Ishikawa (cell line): ENCODE data around the gene SPTSSA.

Experiments used
- CEBPB ChIP-seq: IDR thresholded peaks from 2 replicates; pipeline ENCODE4 v1.6.1; 2012
- CREB1 ChIP-seq: IDR thresholded peaks from 2 replicates; pipeline ENCODE4 v1.6.1; 2012; ENCODE audit warnings: low read depth
- EGR1 ChIP-seq: IDR thresholded peaks from 2 replicates; pipeline ENCODE4 v1.6.1; 2012
- EP300 ChIP-seq: IDR thresholded peaks from 2 replicates; pipeline ENCODE4 v1.6.1; 2012; ENCODE audit warnings: borderline replicate concordance
- FOXM1 ChIP-seq: IDR thresholded peaks from 2 replicates; pipeline ENCODE4 v1.6.1; 2012; ENCODE audit warnings: low read depth, borderline replicate concordance
- MAX ChIP-seq: IDR thresholded peaks from 2 replicates; pipeline ENCODE4 v1.6.1; 2012
- NFIC ChIP-seq: IDR thresholded peaks from 2 replicates; pipeline ENCODE4 v1.6.1; 2012
- RAD21 ChIP-seq: IDR thresholded peaks from 2 replicates; pipeline ENCODE4 v1.6.1; 2012; ENCODE audit warnings: low read depth
- REST ChIP-seq: IDR thresholded peaks from 2 replicates; pipeline ENCODE4 v1.6.1; 2012; ENCODE audit warnings: low read depth, mild to moderate bottlenecking
- TAF1 ChIP-seq: IDR thresholded peaks from 2 replicates; pipeline ENCODE4 v1.6.1; 2012; ENCODE audit warnings: low read depth, mild to moderate bottlenecking
- TCF12 ChIP-seq: IDR thresholded peaks from 2 replicates; pipeline ENCODE4 v1.6.1; 2012; ENCODE audit warnings: low read depth
- TEAD4 ChIP-seq: IDR thresholded peaks from 2 replicates; pipeline ENCODE4 v1.6.1; 2012
- USF1 ChIP-seq: IDR thresholded peaks from 2 replicates; pipeline ENCODE4 v1.6.1; 2012
- YY1 ChIP-seq: IDR thresholded peaks from 2 replicates; pipeline ENCODE4 v1.6.1; 2012; ENCODE audit warnings: low read depth
- ZBTB7A ChIP-seq: IDR thresholded peaks from 2 replicates; pipeline ENCODE4 v1.6.1; 2012; ENCODE audit warnings: low read depth

Gene SPTSSA

DNA sequence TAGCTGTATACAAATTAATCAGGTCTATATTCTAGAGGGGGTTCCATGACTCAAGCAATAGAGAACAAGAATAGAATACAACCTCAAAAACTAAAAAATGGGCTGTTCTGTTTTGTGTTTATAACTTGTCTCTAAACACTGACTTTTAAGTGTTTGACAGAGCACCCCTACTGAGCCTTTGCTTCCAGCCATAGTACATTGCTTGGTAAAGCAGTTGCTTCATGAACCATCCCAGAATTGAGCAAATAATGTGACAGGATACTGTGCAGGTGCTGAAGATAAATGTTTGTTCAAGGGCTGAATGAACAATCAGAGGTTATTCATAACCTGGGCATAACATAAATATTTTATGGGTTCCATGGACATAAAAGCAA lies 11.5 kb downstream of the SPTSSA start:
- TF ChIP-seq YY1 = no peak
- TF ChIP-seq RAD21 = no peak
- TF ChIP-seq TAF1 = no peak
- no peak for TF ChIP-seq FOXM1
- TF ChIP-seq CEBPB = no peak
- TF ChIP-seq EP300 = no peak
- TF ChIP-seq CREB1 = no peak
- no peak for TF ChIP-seq ZBTB7A
- TF ChIP-seq REST = no peak
- TF ChIP-seq MAX = no peak
- TF ChIP-seq TCF12 = no peak
- no peak for TF ChIP-seq EGR1
- no peak for TF ChIP-seq NFIC
- TF ChIP-seq USF1 = no peak
- TF ChIP-seq TEAD4 = no peak

- TF ChIP-seq TCF12 = no peak
- TF ChIP-seq EGR1 = no peak
- TF ChIP-seq ZBTB7A = no peak
- no peak for TF ChIP-seq RAD21
- TF ChIP-seq EP300 = no peak
- no peak for TF ChIP-seq USF1
- TF ChIP-seq MAX = no peak
- TF ChIP-seq REST = no peak
- no peak for TF ChIP-seq TEAD4
- TF ChIP-seq CREB1 = no peak
- no peak for TF ChIP-seq CEBPB
- TF ChIP-seq YY1 = no peak
These were observed 12.1 kb downstream of the SPTSSA start for GRCh38 chr14:34449819-34450541.

DNA sequence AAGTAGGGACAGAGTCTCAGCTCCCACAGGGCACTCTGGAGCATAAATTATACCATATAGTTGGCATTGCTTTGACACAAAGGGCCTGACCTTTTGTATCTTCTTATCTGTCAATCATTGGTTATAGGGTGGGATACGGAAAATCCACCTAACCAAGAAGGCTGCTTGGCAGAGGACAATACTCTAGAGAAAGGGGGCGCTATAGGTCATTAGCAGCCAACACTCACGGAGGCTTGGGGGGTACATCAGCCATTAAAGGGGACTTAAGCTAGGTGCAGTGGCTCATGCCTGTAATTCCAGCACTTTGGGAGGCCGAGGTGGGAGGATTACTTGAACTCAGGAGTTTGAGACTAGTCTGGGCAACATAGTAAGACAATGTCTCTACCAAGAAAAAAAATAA lies 22.9 kb downstream of the SPTSSA start:
- no peak for TF ChIP-seq TEAD4
- no peak for TF ChIP-seq MAX
- no peak for TF ChIP-seq EP300
- TF ChIP-seq CEBPB = no peak
- TF ChIP-seq RAD21 = no peak
- TF ChIP-seq USF1 = no peak
- no peak for TF ChIP-seq TCF12
- no peak for TF ChIP-seq NFIC
- TF ChIP-seq TAF1 = no peak
- TF ChIP-seq ZBTB7A = no peak
- TF ChIP-seq REST = no peak

DNA sequence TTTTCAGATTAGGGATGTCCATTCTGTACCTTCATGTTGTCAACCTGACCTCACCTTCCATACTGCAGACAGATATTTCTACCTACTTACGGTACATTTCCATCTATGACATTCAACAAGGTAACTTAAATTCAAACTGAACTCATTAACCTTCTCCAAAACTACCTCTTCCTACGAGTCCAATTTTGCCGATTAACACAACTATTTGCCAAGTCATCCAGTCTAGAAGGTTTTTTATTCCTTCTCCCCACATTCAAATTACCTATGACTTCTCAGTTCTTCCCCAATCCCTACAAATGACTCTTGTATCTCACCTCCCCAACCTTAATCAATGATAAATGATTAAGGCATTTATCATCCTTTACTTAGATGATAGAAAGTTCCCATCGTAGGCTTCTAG lies 23.6 kb downstream of the SPTSSA start:
- TF ChIP-seq EP300 = no peak
- no peak for TF ChIP-seq ZBTB7A
- TF ChIP-seq YY1 = no peak
- TF ChIP-seq TEAD4 = no peak
- no peak for TF ChIP-seq REST
- no peak for TF ChIP-seq TAF1
- TF ChIP-seq MAX = no peak
- no peak for TF ChIP-seq FOXM1
- no peak for TF ChIP-seq CREB1
- TF ChIP-seq RAD21 = no peak
- TF ChIP-seq NFIC = no peak
- no peak for TF ChIP-seq EGR1
- TF ChIP-seq TCF12 = no peak
- TF ChIP-seq CEBPB = no peak
